22Rv1 (cell line): ENCODE measurements around the gene TNFSF9.

Experiments used
- CTCF ChIP-seq: fragments of 450-650 bp; IDR thresholded peaks from 2 replicates; pipeline ENCODE4 v1.5.1; 2017; ENCODE audit warnings: mild to moderate bottlenecking
- ZFX ChIP-seq: fragments of 450-650 bp; IDR thresholded peaks from 2 replicates; pipeline ENCODE4 v1.6.1; 2017; ENCODE audit warnings: antibody characterized with exemption, borderline replicate concordance

- TF ChIP-seq CTCF (no peak), ZFX (no peak)
Observed at GRCh38 chr19:6534451-6535093, 3.7 kb downstream of the TNFSF9 start.
